ENCODE measurements around the gene ACSL1.

DNA sequence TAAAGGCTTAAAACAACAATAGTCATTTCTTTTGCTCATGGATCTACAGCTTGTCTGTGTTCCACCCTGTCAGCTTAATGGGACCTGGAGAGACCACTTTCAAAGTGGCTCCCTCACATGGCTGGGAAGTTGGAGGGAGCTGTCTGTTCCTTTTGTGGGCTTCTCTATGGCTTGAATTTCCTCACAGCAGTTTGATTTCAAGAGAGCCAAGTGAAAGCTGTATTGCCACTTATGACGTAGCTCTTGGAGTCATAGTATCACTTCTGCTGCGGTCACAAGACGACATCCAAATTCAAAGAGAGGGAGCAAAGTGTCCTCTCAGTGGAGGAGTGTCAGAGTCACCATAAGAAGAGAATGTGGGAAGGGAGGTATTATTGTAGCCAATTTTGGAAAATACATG is 22.7 kb upstream of the ACSL1 start:
- TF ChIP-seq, protein P1, sequence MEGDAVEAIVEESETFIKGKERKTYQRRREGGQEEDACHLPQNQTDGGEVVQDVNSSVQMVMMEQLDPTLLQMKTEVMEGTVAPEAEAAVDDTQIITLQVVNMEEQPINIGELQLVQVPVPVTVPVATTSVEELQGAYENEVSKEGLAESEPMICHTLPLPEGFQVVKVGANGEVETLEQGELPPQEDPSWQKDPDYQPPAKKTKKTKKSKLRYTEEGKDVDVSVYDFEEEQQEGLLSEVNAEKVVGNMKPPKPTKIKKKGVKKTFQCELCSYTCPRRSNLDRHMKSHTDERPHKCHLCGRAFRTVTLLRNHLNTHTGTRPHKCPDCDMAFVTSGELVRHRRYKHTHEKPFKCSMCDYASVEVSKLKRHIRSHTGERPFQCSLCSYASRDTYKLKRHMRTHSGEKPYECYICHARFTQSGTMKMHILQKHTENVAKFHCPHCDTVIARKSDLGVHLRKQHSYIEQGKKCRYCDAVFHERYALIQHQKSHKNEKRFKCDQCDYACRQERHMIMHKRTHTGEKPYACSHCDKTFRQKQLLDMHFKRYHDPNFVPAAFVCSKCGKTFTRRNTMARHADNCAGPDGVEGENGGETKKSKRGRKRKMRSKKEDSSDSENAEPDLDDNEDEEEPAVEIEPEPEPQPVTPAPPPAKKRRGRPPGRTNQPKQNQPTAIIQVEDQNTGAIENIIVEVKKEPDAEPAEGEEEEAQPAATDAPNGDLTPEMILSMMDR (IDR thresholded peaks at IDR 0.05) = no peak
- TF ChIP-seq EZH2phosphoT487 (IDR thresholded peaks at IDR 0.05) (no peak), EZH2 (IDR thresholded peaks at IDR 0.05) (no peak)
